NCI-H1092 (cell line): ENCODE measurements around the gene PCBD1.

Source experiments
- DNase-seq: peaks from one replicate; lab custom pipeline; 2025; lab: John Stamatoyannopoulos, UW

The PCBD1 gene

DNA sequence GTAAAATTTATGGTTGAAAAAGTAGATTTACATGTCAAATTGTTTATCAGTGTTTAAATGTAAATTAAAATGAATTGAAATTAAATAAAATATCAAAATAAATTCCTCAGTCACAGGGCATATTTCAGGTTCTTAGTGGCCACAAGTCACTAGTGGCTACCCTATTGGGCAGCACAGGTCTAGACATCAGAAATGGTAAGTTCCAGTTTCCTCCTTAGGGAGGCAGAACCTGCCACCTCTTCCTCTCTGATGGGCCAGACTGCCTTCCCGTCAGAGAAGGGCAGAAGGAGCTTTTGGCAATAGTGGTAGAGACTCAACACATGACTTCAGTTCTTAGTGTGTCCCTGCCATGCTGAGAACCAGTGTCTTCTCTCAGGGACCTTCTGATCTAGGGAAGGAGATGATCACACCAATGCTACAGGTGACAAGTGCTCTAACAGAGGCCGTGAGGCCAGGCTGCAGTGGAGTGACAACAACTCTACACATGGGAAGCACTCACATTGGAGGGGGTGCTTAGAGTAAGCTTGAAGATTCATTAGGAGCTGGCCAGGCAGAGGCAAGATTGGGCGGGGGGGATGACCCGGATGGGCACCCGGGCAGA, 14.4 kb upstream of the PCBD1 start:
- DNase-seq = no peak

- DNase-seq = no peak
Measured at GRCh38 chr10:70901276-70901878, 13.0 kb upstream of the PCBD1 start.

GRCh38 chr10:70899096-70899495, 10.7 kb upstream of the PCBD1 start:
- no peak for DNase-seq

DNA sequence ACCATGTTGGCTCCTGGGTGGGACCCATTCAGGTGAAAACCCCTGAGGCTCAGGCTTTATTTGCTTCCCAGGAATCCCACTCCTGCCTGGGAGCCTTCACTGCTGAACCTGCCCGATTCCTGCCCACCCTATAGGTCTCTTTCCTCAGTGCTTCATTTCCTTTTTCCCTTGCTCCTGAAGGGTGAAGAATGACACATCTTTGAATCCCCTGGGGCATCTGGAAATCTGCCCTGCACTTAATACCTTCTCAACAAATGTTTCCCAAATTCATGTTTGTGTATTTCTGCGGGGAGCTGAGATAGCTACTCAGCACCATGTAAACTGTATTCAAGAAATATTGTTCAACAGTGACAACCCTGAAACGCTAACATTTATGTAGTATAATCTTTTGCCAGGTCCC, 10.3 kb upstream of the PCBD1 start:
- DNase-seq = no peak

DNA sequence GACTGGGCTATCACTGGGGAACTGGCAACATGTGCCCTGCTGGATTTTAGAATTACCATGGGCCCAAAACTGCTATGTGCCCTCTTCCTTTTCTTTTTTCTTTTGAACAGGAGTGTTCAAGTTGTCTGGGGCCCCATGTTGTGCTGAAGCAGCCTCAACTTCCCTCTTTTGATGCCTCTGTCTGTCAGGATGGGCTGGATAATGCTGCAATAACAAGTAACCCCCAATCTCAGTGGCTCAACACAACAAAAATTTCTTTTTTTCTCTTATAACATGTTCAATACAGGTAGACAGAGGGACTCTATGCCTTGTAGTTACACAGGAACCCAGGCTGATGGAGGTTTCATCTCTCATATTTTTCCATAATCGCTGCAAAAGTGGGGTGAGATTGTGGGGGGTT, 8.2 kb upstream of the PCBD1 start:
- DNase-seq = no peak

DNA sequence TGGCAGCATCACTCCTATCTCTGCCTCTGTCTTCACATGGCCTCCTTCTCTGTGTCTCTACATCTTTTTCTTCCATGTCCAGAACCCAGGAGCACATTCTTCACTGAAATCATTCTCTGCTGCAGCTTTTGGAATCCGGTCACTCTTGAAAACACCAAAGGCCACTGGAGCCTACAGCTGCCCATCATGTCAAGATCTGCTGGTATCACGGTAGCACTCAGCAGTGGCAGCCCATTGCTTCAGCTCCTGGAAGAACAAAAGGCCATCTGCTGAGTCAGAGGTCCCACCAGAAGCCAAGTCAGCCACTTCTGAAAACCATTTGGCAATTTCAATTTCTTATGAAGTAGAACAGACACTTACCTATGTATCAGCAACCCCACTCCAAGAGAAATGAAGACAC, 6.1 kb upstream of the PCBD1 start:
- no peak for DNase-seq

DNA sequence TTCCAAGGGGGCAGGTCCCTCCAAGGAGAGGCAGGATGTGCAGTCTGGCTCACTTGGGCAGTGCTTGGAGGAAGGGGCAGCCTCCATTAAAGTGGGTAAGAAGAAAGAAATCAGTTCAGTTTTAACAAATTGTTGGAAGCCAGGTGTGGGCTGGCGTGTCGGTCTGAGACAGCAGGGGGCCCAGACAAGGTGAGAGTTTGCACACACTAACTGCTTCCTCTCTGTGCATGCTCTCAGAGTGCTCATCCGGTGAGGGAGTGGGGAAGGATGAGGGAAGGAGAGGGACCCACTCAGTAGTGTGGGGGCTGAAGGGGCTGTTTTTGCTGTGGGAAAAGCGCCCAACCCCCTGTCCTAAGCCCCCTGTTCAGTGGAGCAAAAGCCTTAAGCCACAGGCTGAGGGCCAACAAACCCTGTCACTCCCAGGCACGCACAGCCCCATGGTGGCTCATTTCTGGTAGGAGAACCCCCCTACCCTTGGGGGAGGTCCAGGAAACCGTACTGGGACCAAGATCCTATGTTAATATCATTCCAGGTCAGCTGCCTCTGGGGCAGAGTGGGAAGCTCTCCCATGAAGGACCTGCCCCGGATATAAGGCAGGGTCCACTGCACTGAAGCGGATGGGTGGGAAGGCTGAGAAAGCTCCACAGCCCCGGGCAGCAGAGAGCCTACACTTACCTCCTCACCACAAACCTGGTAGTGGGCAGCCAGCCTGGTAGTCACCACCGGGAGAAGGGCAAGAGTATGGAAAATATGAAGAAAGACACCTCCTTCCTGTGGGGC, 5.1 kb upstream of the PCBD1 start:
- no peak for DNase-seq

GRCh38 chr10:70892631-70893030, 4.3 kb upstream of the PCBD1 start:
- no peak for DNase-seq

GRCh38 chr10:70891627-70892026, 3.3 kb upstream of the PCBD1 start:
- DNase-seq = no peak

DNA sequence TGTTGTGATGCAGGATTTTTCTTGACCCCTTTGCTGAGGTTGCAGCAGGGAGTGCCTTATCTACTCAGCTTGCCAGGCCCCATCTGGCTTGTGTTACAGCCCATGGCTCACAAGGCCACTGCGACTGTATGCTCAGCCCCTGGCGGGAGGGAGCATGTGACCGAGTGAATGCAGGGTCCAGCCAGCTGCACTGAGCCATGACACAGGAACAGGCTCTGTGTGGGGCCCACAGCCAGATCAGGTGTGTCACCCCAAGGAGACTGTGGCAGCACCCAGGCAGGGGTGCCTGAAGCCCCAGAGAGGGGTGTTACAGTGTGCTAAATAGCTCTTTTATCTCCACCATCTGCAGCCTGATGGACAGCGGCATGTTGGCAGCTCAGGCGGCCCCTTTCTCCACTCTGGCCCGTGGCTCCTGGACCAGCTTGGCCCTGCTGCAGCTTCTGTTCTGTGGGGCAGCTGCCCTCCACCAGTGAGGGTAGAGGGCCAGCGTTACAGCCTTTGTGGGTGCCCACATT, 2.6 kb upstream of the PCBD1 start:
- DNase-seq = peak; percentile 6

DNA sequence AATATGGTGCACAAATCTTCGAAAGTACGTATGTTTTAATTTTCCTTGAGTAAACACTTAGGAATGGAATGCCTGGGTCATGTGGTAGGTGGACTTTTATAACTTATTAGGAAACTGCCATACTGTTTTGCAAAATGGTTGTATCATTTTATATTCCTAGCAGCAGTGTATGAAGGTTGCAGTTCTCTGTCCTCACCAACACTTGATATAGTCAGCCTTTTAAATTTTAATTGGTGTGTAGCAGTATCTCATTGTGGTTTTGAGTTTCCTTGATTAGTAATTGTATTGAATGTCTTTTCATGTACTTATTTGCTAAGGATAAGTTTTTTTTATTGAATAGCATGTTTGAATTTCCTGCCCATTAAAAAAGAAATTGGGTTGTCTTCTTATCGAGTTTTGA, 926 bp upstream of the PCBD1 start:
- no peak for DNase-seq

DNA sequence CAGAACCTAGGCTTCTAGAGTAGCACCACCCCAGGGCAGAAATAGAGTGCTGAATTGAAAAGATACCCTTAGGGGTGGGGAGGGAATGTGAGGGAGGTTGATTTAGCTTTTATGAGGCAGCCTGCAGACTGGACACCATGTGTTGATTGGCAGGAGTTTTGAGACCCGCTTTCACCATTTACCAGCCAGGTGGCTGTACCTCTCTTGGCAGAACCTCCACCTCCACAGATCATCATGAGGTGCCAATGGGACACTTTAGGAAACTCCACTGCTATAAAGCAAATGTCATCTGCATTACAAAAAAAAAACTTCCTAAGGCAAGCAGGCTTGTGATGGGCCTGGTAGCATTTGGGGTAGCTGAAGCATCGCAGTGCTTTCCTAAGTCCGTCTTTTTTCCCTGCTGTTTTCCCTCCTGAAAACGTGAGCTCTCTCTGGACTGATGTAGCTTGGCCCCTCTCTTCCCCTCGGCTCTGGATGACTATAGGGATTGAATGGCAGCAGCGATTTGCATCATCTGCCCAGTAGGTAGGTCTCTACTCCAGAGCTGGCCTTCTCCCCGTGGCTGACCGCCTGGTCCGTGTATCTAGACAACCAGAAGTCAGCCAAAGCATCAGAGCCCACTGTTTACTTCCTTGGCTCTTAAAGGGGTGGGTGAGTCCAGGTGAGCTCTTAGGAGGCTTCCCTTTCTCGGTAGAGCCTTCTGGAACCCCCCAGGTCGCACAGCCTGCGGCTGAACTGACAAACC, 1.3 kb downstream of the PCBD1 start:
- DNase-seq = no peak

DNA sequence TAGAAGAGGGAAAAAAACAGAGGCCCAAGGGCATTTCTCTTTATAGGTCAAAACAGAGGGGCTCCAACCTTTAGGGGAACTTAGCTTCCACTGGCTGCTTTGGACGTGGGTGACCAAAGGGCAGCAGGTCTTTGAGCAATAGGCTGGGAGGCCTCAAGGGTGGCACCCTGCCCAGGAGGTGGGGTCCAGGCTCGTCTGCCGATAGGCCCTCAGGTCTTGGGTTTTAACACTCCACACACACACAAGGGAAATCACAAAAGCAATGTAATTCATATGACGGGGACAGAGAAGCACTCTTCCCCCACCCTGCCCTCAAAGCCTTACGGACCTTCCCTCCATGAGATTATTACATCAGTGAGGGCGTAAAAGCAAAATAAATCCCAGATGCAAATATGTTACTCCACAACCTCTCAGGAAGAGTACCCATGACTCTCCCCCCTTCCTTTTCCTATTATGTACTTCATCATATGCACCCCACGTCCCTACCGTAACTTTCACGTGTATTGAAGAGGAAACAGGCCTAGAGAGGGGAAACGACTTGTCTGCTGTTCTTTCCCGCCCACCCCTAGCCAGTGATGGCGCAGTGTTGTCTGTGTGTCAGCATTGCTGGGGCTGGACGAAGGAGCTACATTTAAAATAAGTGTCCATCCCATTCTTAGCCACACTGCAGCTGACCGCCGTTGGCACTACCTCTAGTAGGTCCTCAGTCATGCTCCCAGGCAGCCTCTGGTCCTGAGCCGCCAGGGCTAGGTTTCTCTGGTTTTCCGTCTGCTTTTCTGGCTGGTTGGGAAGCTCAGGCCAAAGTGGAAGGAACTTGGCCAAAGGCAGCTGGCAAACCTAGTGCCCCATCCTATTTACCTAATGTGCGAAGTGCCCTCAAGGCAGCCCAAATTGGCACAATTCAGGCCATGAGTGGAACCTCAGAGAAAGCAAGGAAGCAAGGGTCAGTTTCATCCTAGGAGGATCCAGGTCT, 2.1 kb downstream of the PCBD1 start:
- DNase-seq = no peak

DNA sequence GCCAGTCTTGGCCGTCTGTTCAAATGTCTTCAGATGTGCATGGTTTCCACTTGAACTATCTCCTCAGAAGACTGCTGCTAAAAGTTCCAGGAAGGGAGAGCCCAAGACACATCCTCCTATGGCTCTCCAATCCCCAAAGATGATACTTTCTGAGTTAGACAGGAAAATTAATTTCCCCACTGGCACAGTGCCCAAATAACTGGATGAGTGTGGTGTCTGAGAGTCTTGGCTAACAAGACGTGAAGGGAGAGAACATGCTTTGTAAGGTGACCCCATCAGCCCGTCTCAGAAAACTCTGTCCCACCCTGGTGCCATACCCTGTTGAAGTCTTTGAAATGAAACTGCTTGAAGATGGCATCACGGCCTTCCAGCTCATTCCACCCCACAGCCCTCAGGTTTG, 2.9 kb downstream of the PCBD1 start:
- DNase-seq = no peak

DNA sequence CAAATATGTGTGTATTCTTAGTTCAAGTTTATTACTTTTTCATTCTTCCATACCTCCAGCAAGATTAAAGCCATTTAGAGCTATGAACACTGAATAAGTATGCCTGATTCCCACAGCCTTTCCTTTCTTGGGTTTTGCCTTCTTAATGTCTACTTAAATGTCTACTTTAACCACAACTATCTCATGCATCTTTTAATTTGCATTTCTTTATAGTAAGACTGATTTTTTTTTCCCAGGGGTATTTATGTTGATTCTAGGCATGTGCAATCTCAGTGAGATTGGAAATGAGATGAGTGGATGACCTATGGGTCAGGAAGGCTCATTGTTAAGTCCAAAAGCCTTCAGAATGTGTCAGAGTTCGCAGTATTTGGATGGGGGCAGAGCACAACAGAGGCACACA, 3.6 kb downstream of the PCBD1 start:
- no peak for DNase-seq

DNA sequence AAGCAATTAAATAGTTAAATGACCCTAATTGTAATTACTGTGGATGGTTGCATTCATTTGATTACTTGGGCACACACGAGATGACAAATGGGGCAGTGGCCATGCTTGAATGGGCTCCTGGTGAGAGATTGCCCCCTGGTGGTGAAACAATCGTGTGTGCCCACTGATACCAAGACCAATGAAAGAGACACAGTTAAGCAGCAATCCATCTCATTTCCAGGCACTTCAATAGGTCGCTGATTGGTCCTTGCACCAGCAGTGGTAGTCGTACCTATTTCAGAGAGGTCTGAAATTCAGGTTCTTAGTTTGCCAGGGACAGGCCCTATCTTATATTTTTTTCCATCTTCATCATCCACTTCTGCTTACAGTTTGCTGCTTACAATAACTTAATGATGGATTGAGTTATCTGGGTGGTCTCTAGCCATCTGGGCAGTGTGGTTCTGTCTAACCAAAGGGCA, 8.3 kb downstream of the PCBD1 start:
- peak; percentile 34 for DNase-seq

GRCh38 chr10:70879207-70879606, 9.2 kb downstream of the PCBD1 start:
- DNase-seq = no peak

GRCh38 chr10:70874061-70874460, 14.3 kb downstream of the PCBD1 start:
- DNase-seq = no peak

DNA sequence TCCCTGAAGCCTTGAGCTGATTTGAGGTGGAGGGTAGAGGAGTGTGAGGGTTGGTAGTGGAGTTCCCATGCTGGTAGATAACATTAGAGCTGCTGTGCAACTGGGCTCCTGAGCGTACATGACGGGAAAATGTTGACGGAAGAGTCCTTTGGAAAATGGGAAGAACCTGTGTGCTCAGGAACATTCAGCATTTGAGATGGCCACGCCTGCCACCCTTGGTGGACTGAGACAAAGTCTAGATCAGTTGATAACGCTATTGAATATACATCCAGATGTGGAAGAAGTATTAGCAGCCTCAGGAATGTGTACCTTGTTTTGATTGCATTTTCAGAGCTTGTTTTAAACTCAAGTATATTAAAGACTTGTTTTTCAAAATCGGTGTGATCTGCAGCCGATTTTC, 16.1 kb downstream of the PCBD1 start:
- DNase-seq = no peak

- DNase-seq = no peak
Measured at GRCh38 chr10:70866424-70866823, 21.9 kb downstream of the PCBD1 start.

DNA sequence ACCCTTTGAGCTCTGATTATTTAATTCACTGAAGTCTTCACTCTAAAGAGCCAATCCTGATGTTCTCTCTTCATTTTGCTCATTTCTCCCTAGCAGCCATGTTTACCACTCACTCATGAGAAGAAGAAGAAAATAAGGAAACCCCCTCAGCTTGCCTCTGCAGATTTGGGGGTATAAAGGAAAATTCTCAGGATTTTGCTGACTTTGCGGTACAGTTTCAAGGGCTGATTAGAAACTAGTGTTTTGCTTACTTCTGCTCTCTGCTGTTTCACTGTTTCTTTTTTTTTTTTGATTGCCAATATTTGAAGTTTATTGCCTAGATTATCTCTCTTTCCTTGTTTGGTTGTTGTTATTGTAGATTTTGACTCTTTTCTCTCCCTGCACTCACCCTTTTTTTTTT, 23.4 kb downstream of the PCBD1 start:
- no peak for DNase-seq
